Left ventricle myocardium inferior (tissue), 1 donor: ENCODE results near the gene GATAD2B. TPM values are rescaled to one million over a fixed set of nuclear protein-coding genes. Genes with fewer than 3 reads are reported as not detected.

Source experiments
- DNase-seq: peaks from one replicate; pipeline ENCODE4 v3.0.0-alpha.2; 2020
- H3K27ac ChIP-seq: fragments of 200-600 bp; replicated peaks from 2 replicates; pipeline ENCODE4 v1.8.0; 2021
- H3K27me3 ChIP-seq: fragments of 200-600 bp; 2 replicates; pipeline ENCODE4 v1.8.0; 2021; ENCODE audit warnings: low read depth
- H3K36me3 ChIP-seq: fragments of 200-600 bp; 2 replicates; pipeline ENCODE4 v1.8.0; 2021
- H3K4me1 ChIP-seq: fragments of 200-600 bp; 2 replicates; pipeline ENCODE4 v1.8.0; 2021
- H3K4me3 ChIP-seq: fragments of 200-600 bp; 2 replicates; pipeline ENCODE4 v1.8.0; 2021; ENCODE audit warnings: mild to moderate bottlenecking, moderate library complexity
- H3K9me3 ChIP-seq: fragments of 200-600 bp; replicated peaks from 2 replicates; pipeline ENCODE4 v1.8.0; 2021
- CTCF ChIP-seq: fragments of 200-600 bp; IDR thresholded peaks from 2 replicates; pipeline ENCODE4 v1.8.0; 2021; ENCODE audit warnings: antibody characterized with exemption, mild to moderate bottlenecking, borderline replicate concordance
- intact Hi-C: fragments of 100-400 bp; cut with micrococcal nuclease; formaldehyde crosslinking; loops from one replicate; pipeline ENCODE4 v1.11.0; 2022
- total RNA-seq: library from RNA; stranded (reverse); fragmentation: NEBNext Ultra II Directional; extraction: Animal tissue kit (Norgen Biotek cat#: 25700); gene quantifications from one replicate; pipeline ENCODE4 v1.2.1, GENCODE V29; 2021
- donor health status: DM: no; HTN: yes; CAD: no; lungs with severe emphysema.

The GATAD2B gene
- total RNA-seq, 1 donor from 2014 or later: 35.4 TPM

GRCh38 chr1:153793973-153794615 is 128.7 kb downstream of the GATAD2B start:
- intact Hi-C loops: loop anchor here (10.0 kb wide), 1 partner anchor 191 kb away; the partner anchor contains the start of gene RAB13
- no peak for TF ChIP-seq CTCF
- H3K27me3 ChIP-seq: no peaks in the 10 kb centered on the region
- no peaks in the 10 kb centered on the region for H3K36me3 ChIP-seq
- H3K4me3 ChIP-seq: no peak overlapping the region
- no peaks in the 10 kb centered on the region for H3K9me3 ChIP-seq
- H3K4me1 ChIP-seq: peaks cover 23% of the 10 kb centered on the region
- no peak for DNase-seq
- no peak overlapping the region for H3K27ac ChIP-seq

- intact Hi-C loops: loop anchor here (10.0 kb wide), 1 partner anchor 191 kb away; the partner anchor contains the start of gene RAB13
- Histone ChIP-seq H3K27ac (no peak overlapping the region), H3K4me1 (peaks cover 23% of the 10 kb centered on the region), H3K27me3 (no peaks in the 10 kb centered on the region), H3K9me3 (no peaks in the 10 kb centered on the region), H3K4me3 (no peak overlapping the region), H3K36me3 (no peaks in the 10 kb centered on the region)
- no peak for DNase-seq
- no peak for TF ChIP-seq CTCF
Measured at GRCh38 chr1:153793261-153793972, 129.4 kb downstream of the GATAD2B start.

GRCh38 chr1:153792631-153793041 is 130.1 kb downstream of the GATAD2B start:
- H3K4me3 ChIP-seq: no peak overlapping the region
- no peaks in the 10 kb centered on the region for H3K9me3 ChIP-seq
- H3K27ac ChIP-seq: no peak overlapping the region
- no peak for TF ChIP-seq CTCF
- no peaks in the 10 kb centered on the region for H3K27me3 ChIP-seq
- intact Hi-C loops: loop anchor here (10.0 kb wide), 1 partner anchor 192 kb away; the partner anchor contains the start of gene RAB13
- H3K4me1 ChIP-seq: peaks cover 23% of the 10 kb centered on the region
- H3K36me3 ChIP-seq: no peaks in the 10 kb centered on the region
- no peak for DNase-seq

GRCh38 chr1:153791648-153792253 is 131.0 kb downstream of the GATAD2B start:
- Histone ChIP-seq H3K36me3 (no peaks in the 10 kb centered on the region), H3K4me1 (peaks cover 23% of the 10 kb centered on the region), H3K27me3 (no peaks in the 10 kb centered on the region), H3K9me3 (no peaks in the 10 kb centered on the region), H3K27ac (peak overlapping the region; percentile 93), H3K4me3 (no peak overlapping the region)
- no peak for DNase-seq
- intact Hi-C loops: loop anchor here (10.0 kb wide), 1 partner anchor 193 kb away; the partner anchor contains the start of gene RAB13
- no peak for TF ChIP-seq CTCF

GRCh38 chr1:153790966-153791647 is 131.7 kb downstream of the GATAD2B start:
- intact Hi-C loops: loop anchor here (10.0 kb wide), 1 partner anchor 194 kb away; the partner anchor contains the start of gene RAB13
- peaks cover 23% of the 10 kb centered on the region for H3K4me1 ChIP-seq

More at GRCh38 chr1:153790966-153791647, 131.7 kb downstream of the GATAD2B start:
- Histone ChIP-seq H3K9me3 (no peaks in the 10 kb centered on the region), H3K4me3 (peak overlapping the region; percentile 58), H3K27ac (peak overlapping the region; percentile 93), H3K27me3 (no peaks in the 10 kb centered on the region), H3K36me3 (no peaks in the 10 kb centered on the region)
- DNase-seq: no peak
- no peak for TF ChIP-seq CTCF
